GM19467 (cell line): ENCODE measurements around the gene NOSTRIN.
A peak's percentile ranks its signal among the peaks of the same experiment; 100 is the strongest.
"Not testable (repeated sequence)": the region's sequence is repeated elsewhere in the genome, so short reads cannot be mapped to it uniquely, and the experiment has no call there.

Experiments
- ATAC-seq: cut with Tn5 transposase; IDR thresholded peaks from one replicate; pipeline ENCODE4 v1.9.1; 2021; ENCODE audit warnings: mild to moderate bottlenecking, moderate library complexity; ENCODE audit not compliant: unreplicated experiment

The NOSTRIN gene

GRCh38 chr2:168867164-168867563 is 64.7 kb downstream of the NOSTRIN start:
- not testable (repeated sequence) for ATAC-seq

- ATAC-seq: not testable (repeated sequence)
These were observed 67.9 kb downstream of the NOSTRIN start for GRCh38 chr2:168870369-168870768.

- not testable (repeated sequence) for ATAC-seq
These were observed 68.4 kb downstream of the NOSTRIN start for GRCh38 chr2:168870824-168871223.

GRCh38 chr2:168874368-168875054 is 72.1 kb downstream of the NOSTRIN start:
- no peak for ATAC-seq

GRCh38 chr2:168882163-168882562 is 79.7 kb downstream of the NOSTRIN start:
- not testable (repeated sequence) for ATAC-seq

GRCh38 chr2:168884975-168885374 is 82.5 kb downstream of the NOSTRIN start:
- no peak for ATAC-seq

- peak; percentile 1 for ATAC-seq
These were observed 87.2 kb downstream of the NOSTRIN start for GRCh38 chr2:168889635-168890005.

- peak; percentile 100 for ATAC-seq
These were observed 87.8 kb downstream of the NOSTRIN start, which contains the start of gene SPC25 for GRCh38 chr2:168890006-168890782. Gene SPC25 (minus strand): TSS chr2:168890430. CDS start chr2:168889519, 911 bp downstream.

- no peak for ATAC-seq
These were observed 89.9 kb downstream of the NOSTRIN start for GRCh38 chr2:168892327-168892726.

- ATAC-seq: no peak
These were observed 91.7 kb downstream of the NOSTRIN start for GRCh38 chr2:168894101-168894500.

- no peak for ATAC-seq
These were observed 92.3 kb downstream of the NOSTRIN start for GRCh38 chr2:168894720-168895119.

GRCh38 chr2:168895771-168896170 is 93.3 kb downstream of the NOSTRIN start:
- ATAC-seq: no peak

GRCh38 chr2:168896783-168897182 is 94.3 kb downstream of the NOSTRIN start:
- ATAC-seq: no peak

GRCh38 chr2:168897449-168897848 is 95.0 kb downstream of the NOSTRIN start:
- ATAC-seq: no peak

- ATAC-seq: no peak
These were observed 98.6 kb downstream of the NOSTRIN start, which contains the start of gene G6PC2 for GRCh38 chr2:168901003-168901402. Gene G6PC2 (plus strand): TSS chr2:168901291. CDS start chr2:168901332, 41 bp downstream.

- ATAC-seq: no peak
These were observed 101.5 kb downstream of the NOSTRIN start for GRCh38 chr2:168903888-168904287.

- no peak for ATAC-seq
These were observed 101.9 kb downstream of the NOSTRIN start for GRCh38 chr2:168904358-168904757.

GRCh38 chr2:168907940-168908662 is 105.7 kb downstream of the NOSTRIN start:
- no peak for ATAC-seq

GRCh38 chr2:168910330-168910729 is 107.9 kb downstream of the NOSTRIN start:
- ATAC-seq: no peak

- ATAC-seq: no peak
These were observed 110.0 kb downstream of the NOSTRIN start for GRCh38 chr2:168912466-168912865.

- ATAC-seq: no peak
These were observed 110.5 kb downstream of the NOSTRIN start for GRCh38 chr2:168912901-168913369.
